ENCODE measurements around the gene ADCK2.

DNA sequence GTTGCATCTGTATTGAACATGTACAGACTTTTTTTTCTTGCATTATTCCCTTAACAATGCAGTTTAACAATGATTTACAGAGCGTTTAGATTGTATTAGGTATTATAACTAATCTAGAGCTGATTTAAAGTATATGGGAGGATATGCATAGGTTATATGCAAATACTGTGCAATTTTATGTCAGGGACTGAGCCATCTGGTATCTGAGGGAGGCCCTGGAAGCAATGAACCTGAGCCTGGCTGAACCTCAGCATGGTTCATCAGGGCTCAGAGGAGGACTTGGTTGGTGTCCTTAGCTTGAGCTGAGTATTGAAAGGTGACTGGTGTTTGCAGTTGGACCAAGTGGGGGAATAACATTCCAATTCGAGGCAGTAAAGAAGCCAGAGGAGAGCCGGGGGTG, 4.8 kb downstream of the ADCK2 start:
- TF ChIP-seq, protein P1, sequence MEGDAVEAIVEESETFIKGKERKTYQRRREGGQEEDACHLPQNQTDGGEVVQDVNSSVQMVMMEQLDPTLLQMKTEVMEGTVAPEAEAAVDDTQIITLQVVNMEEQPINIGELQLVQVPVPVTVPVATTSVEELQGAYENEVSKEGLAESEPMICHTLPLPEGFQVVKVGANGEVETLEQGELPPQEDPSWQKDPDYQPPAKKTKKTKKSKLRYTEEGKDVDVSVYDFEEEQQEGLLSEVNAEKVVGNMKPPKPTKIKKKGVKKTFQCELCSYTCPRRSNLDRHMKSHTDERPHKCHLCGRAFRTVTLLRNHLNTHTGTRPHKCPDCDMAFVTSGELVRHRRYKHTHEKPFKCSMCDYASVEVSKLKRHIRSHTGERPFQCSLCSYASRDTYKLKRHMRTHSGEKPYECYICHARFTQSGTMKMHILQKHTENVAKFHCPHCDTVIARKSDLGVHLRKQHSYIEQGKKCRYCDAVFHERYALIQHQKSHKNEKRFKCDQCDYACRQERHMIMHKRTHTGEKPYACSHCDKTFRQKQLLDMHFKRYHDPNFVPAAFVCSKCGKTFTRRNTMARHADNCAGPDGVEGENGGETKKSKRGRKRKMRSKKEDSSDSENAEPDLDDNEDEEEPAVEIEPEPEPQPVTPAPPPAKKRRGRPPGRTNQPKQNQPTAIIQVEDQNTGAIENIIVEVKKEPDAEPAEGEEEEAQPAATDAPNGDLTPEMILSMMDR (conservative IDR thresholded peaks at IDR 0.05; ENCODE audit: low read length) = no peak
- TF ChIP-seq EZH2phosphoT487 (IDR thresholded peaks at IDR 0.05; ENCODE audit: borderline replicate concordance) = no peak

Measured in Loucy (cell line).